DND-41 (cell line): Measurements from ENCODE around the gene DNAJC17.

ENCODE experiments used
- ATAC-seq: fragments of 200-7000 bp; cut with Tn5 transposase; 3 replicates; pipeline ENCODE4 v1.9.1; 2021; ENCODE audit warnings: low read depth; ENCODE audit not compliant: insufficient read depth
- DNase-seq: peaks from one replicate; pipeline ENCODE4 v3.0.0-alpha.2; 2020
- H2AFZ ChIP-seq: 2 replicates; pipeline ENCODE4 v1.6.0; 2012; ENCODE audit warnings: low read depth, low read length
- H3K27ac ChIP-seq: 2 replicates; pipeline ENCODE4 v1.5.1; 2012; ENCODE audit warnings: low read length, inconsistent platforms
- H3K27me3 ChIP-seq: fragments of 200-600 bp; sonication (generic); 2 replicates; pipeline ENCODE4 v1.6.0; 2012; ENCODE audit warnings: low read length, mild to moderate bottlenecking, inconsistent platforms; ENCODE audit not compliant: insufficient read depth, poor library complexity
- H3K36me3 ChIP-seq: 2 replicates; pipeline ENCODE4 v1.5.1; 2012; ENCODE audit warnings: low read length, inconsistent platforms; ENCODE audit not compliant: insufficient read depth
- H3K4me1 ChIP-seq: 2 replicates; pipeline ENCODE4 v1.5.1; 2012; ENCODE audit warnings: mild to moderate bottlenecking, low read length; ENCODE audit not compliant: insufficient read depth
- H3K4me2 ChIP-seq: 2 replicates; pipeline ENCODE4 v1.6.0; 2012; ENCODE audit warnings: mild to moderate bottlenecking, moderate library complexity, low read length, inconsistent platforms; ENCODE audit not compliant: insufficient read depth
- H3K4me3 ChIP-seq, 2 experiments: fragments of 200-600 bp in 1 of 2; shearing (Covaris generic) in 1 of 2; 2 replicates each; pipeline ENCODE4 v1.5.1; 2012 to 2016; ENCODE audit warnings: inconsistent platforms in 2 of 2, low read length in 2 of 2, mild to moderate bottlenecking in 2 of 2, low read depth in 1 of 2, moderate library complexity in 1 of 2
- H3K79me2 ChIP-seq: 2 replicates; pipeline ENCODE4 v1.6.0; 2012; ENCODE audit warnings: low read length, inconsistent platforms; ENCODE audit not compliant: insufficient read depth
- H3K9ac ChIP-seq: 2 replicates; pipeline ENCODE4 v1.6.0; 2012; ENCODE audit warnings: low read depth, mild to moderate bottlenecking, inconsistent platforms, low read length, moderate library complexity
- H3K9me3 ChIP-seq: 2 replicates; pipeline ENCODE4 v1.5.1; 2012; ENCODE audit warnings: low read length, moderate library complexity, mild to moderate bottlenecking, inconsistent platforms; ENCODE audit not compliant: insufficient read depth, severe bottlenecking
- H4K20me1 ChIP-seq: 2 replicates; pipeline ENCODE4 v1.6.0; 2012; ENCODE audit warnings: low read length; ENCODE audit not compliant: insufficient read depth
- CTCF ChIP-seq: IDR thresholded peaks from 2 replicates; pipeline ENCODE4 v1.5.1; 2012; ENCODE audit warnings: borderline replicate concordance, low read length, moderate library complexity, mild to moderate bottlenecking; ENCODE audit not compliant: poor library complexity, severe bottlenecking; ENCODE audit errors: extremely low read depth
- EZH2 ChIP-seq: IDR thresholded peaks from 3 replicates; pipeline ENCODE4 v1.6.1; 2012; ENCODE audit warnings: borderline replicate concordance, low read depth, mild to moderate bottlenecking, moderate library complexity, low read length, inconsistent platforms; ENCODE audit not compliant: severe bottlenecking

DNAJC17 gene

GRCh38 chr15:40759961-40760360, 47.3 kb downstream of the DNAJC17 start:
- Histone ChIP-seq H4K20me1 (no peaks in the 10 kb centered on the region), H3K79me2 (peaks cover under 1% of the 10 kb centered on the region), H3K27ac (no peak overlapping the region), H3K9me3 (no peaks in the 10 kb centered on the region), H2AFZ (no peak overlapping the region), H3K4me3 (no peak overlapping the region), H3K9ac (no peak overlapping the region), H3K36me3 (no peaks in the 10 kb centered on the region), H3K27me3 (no peaks in the 10 kb centered on the region), H3K4me1 (peaks cover 8% of the 10 kb centered on the region), H3K4me2 (no peak overlapping the region)
- no peak for ATAC-seq
- DNase-seq, result no peak
- TF ChIP-seq EZH2 (no peak), CTCF (no peak)

GRCh38 chr15:40756938-40757337, 50.3 kb downstream of the DNAJC17 start:
- H3K79me2 ChIP-seq, result peaks cover 26% of the 10 kb centered on the region
- H3K4me1 ChIP-seq, result peaks cover 34% of the 10 kb centered on the region
- TF ChIP-seq CTCF, result no peak
- TF ChIP-seq EZH2, result no peak
- no peak for DNase-seq
- H3K36me3 ChIP-seq, result peaks cover 9% of the 10 kb centered on the region
- ATAC-seq, result no peak
- peaks cover 1% of the 10 kb centered on the region; the same call in 1 of the 2 replicates for H4K20me1 ChIP-seq
- no peak overlapping the region for H3K4me2 ChIP-seq
- no peak overlapping the region for H3K9ac ChIP-seq
- H3K9me3 ChIP-seq, result no peaks in the 10 kb centered on the region
- no peaks in the 10 kb centered on the region for H3K27me3 ChIP-seq
- no peak overlapping the region for H2AFZ ChIP-seq
- H3K27ac ChIP-seq, result no peak overlapping the region
- no peak overlapping the region for H3K4me3 ChIP-seq

- TF ChIP-seq CTCF (no peak), EZH2 (no peak)
- ATAC-seq, result no peak
- H3K79me2 ChIP-seq, result peaks cover 34% of the 10 kb centered on the region
- peak overlapping the region; percentile 36 to 98; a peak in 3 of 4 replicates for H3K4me3 ChIP-seq
- peak overlapping the region; percentile 95 for H3K9ac ChIP-seq
- peak overlapping the region; percentile 99 for H3K4me2 ChIP-seq
- peaks cover 20% of the 10 kb centered on the region for H3K36me3 ChIP-seq
- peaks cover 41% of the 10 kb centered on the region for H3K4me1 ChIP-seq
- H3K27me3 ChIP-seq, result no peaks in the 10 kb centered on the region
- H2AFZ ChIP-seq, result peak overlapping the region; percentile 92
- peaks cover 3% of the 10 kb centered on the region; the same call in 1 of the 2 replicates for H4K20me1 ChIP-seq
- peak; percentile 15 for DNase-seq
- H3K27ac ChIP-seq, result peak overlapping the region; percentile 100
- H3K9me3 ChIP-seq, result no peaks in the 10 kb centered on the region
Measured at GRCh38 chr15:40755812-40756208, 51.5 kb downstream of the DNAJC17 start.
